Liver (tissue), 3 donors: ENCODE results near the gene TUBA8.

Source experiments
- CTCF ChIP-seq: fragments of 150-350 bp; IDR thresholded peaks from 2 replicates; pipeline ENCODE4 v1.5.1; 2017; ENCODE audit warnings: improper control_type of control experiment, low read depth, low read length; ENCODE audit not compliant: missing input control
- GABPA ChIP-seq, 2 donors: IDR thresholded peaks in 1 of 2; conservative IDR thresholded peaks in 1 of 2; 2 replicates each; pipeline ENCODE4 v1.6.1; 2016; ENCODE audit warnings: antibody characterized with exemption in 2 of 2, mild to moderate bottlenecking in 1 of 2, moderate library complexity in 1 of 2
- REST ChIP-seq: IDR thresholded peaks from 2 replicates; pipeline ENCODE4 v1.6.1; 2016; ENCODE audit warnings: antibody characterized with exemption, mild to moderate bottlenecking
- SP1 ChIP-seq: IDR thresholded peaks from 2 replicates; pipeline ENCODE4 v1.6.1; 2018; ENCODE audit warnings: antibody characterized with exemption, mild to moderate bottlenecking
- donor health status: healthy.
- donor health status: healthy.

DNA sequence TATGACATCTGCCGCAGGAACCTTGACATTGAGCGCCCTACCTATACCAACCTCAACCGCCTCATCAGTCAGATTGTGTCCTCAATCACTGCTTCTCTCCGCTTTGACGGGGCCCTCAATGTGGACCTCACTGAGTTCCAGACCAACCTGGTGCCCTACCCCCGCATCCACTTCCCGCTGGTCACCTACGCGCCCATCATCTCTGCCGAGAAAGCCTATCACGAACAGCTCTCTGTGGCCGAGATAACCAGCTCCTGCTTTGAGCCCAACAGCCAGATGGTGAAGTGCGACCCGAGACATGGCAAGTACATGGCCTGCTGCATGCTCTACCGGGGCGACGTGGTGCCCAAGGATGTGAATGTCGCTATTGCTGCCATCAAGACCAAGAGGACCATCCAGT, 16.0 kb downstream of the TUBA8 start:
- TF ChIP-seq CTCF (no peak), GABPA (IDR thresholded peaks at IDR 0.05 in 1 of 2, conservative IDR thresholded peaks at IDR 0.05 in 1 of 2) (no peak), SP1 (no peak), REST (no peak)
